ENCODE data around the gene GPX3.

The GPX3 gene

DNA sequence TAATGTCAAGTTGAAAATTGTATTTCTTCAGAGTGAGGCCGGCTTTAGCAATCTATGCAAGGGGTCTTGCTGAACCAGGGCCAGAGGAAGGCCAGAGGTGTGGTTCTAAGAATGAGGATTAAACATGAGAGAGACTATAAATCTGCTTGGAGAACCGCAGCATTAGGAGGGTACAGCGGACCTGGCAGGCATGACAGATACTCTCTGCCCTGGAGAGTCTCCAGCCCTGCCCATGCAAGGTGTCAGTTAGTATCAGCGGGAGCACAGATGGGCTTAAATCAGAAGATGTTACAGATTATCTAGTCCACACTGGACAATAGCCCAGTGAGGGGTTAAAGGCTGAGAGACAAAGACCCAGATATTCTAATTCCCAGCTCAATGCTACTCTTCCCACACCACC lies 11.5 kb upstream of the GPX3 start:
- in situ Hi-C loops (cut with HindIII; ENCODE audit: low sequenced_read_pairs) = no loop called here
- TF ChIP-seq CTCF (IDR thresholded peaks at IDR 0.05; ENCODE audit: low read depth, low read length, missing control alignments) = no peak

GRCh38 chr5:151012862-151013261 lies 7.5 kb upstream of the GPX3 start:
- TF ChIP-seq CTCF (IDR thresholded peaks at IDR 0.05; ENCODE audit: low read depth, low read length, missing control alignments) = no peak
- no peak for DNase-seq (ENCODE audit: low read depth)
- no peak overlapping the region for H3K4me3 ChIP-seq (ENCODE audit: low read depth, low read length)
- in situ Hi-C loops (cut with HindIII; ENCODE audit: low sequenced_read_pairs) = no loop called here

More for the DNA sequence above, 11.5 kb upstream of the GPX3 start:
- no peak for DNase-seq (ENCODE audit: low read depth)
- no peak overlapping the region for H3K4me3 ChIP-seq (ENCODE audit: low read depth, low read length)

DNA sequence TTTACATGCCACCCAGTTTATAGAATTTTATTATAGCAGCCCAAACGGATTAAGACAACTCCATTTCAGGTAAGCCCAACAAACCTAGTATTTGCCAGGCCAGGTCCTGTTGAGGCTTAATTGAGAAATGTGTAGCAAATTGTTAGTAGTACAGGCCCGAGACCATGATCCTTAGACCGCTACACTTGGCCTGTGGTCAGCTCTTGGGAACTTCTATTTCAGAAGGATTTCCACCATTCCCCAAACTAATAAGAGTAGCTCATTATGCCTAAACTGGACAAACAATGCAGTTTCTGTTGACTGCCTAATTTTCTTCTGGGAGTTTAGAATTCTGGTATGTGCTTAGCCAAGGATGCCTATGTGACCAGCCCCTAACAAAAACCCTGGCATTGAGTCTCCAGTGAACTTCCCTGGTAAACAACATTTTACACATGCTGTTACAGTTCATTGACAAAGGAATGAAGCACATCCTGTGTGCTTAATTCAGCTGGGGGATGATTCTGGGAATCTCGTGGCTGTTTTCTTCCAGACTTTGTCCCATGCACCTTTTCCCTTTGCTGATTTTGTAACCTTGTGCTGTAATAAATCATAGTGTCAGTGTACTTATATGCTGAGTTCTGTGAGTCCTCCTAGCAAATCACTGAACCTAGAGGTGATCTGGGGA lies 5.6 kb upstream of the GPX3 start:
- no peak overlapping the region for H3K4me3 ChIP-seq (ENCODE audit: low read depth, low read length)
- no peak for DNase-seq (ENCODE audit: low read depth)
- no peak for TF ChIP-seq CTCF (IDR thresholded peaks at IDR 0.05; ENCODE audit: low read depth, low read length, missing control alignments)
- in situ Hi-C loops (cut with HindIII; ENCODE audit: low sequenced_read_pairs) = no loop called here

- no peak for TF ChIP-seq CTCF (IDR thresholded peaks at IDR 0.05; ENCODE audit: low read depth, low read length, missing control alignments)
- H3K4me3 ChIP-seq (ENCODE audit: low read depth, low read length) = no peak overlapping the region
- in situ Hi-C loops (cut with HindIII; ENCODE audit: low sequenced_read_pairs) = no loop called here
- DNase-seq (ENCODE audit: low read depth) = no peak
Measured at GRCh38 chr5:151015974-151016587, 4.3 kb upstream of the GPX3 start.

GRCh38 chr5:151016700-151017099 lies 3.7 kb upstream of the GPX3 start:
- no peak for DNase-seq (ENCODE audit: low read depth)
- in situ Hi-C loops (cut with HindIII; ENCODE audit: low sequenced_read_pairs) = no loop called here
- TF ChIP-seq CTCF (IDR thresholded peaks at IDR 0.05; ENCODE audit: low read depth, low read length, missing control alignments) = no peak
- no peak overlapping the region for H3K4me3 ChIP-seq (ENCODE audit: low read depth, low read length)

DNA sequence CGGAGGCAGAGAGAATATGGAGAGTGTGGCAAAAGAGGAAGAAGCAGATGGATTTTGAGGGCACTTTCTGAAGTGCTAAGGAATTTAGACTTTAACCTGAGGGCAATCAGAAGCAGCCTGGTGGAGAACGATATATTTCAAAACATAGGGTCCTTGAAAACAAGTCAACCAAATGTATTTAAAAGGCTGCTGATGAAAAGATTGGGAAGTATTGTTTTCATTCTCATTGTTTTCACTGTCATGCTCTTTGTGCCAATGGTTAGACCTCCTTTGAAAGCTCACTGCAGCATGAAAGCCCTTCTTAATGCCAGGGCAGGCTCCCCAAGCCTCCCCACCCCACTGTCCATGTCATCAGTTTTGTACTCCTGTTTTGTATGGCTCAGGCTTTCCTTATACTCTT lies 2.5 kb upstream of the GPX3 start:
- DNase-seq (ENCODE audit: low read depth) = no peak
- H3K4me3 ChIP-seq (ENCODE audit: low read depth, low read length) = no peak overlapping the region
- TF ChIP-seq CTCF (IDR thresholded peaks at IDR 0.05; ENCODE audit: low read depth, low read length, missing control alignments) = no peak
- in situ Hi-C loops (cut with HindIII; ENCODE audit: low sequenced_read_pairs) = no loop called here

All from astrocyte of the cerebellum (primary cell).